Endodermal cell (in vitro differentiated cells): Measurements from ENCODE around the gene INPP5E. TPM values are rescaled to one million over a fixed set of nuclear protein-coding genes. Genes with fewer than 3 reads are reported as not detected.

Source experiments
- DNase-seq: peaks from one replicate; pipeline ENCODE4 v3.0.0-alpha.2; 2017
- H3K27ac ChIP-seq: 2 replicates; pipeline ENCODE4 v1.5.1; 2013; ENCODE audit warnings: mild to moderate bottlenecking, low read depth, low read length, moderate library complexity
- H3K27me3 ChIP-seq: 2 replicates; pipeline ENCODE4 v1.6.1; 2013; ENCODE audit warnings: mild to moderate bottlenecking, low read length, moderate library complexity; ENCODE audit not compliant: insufficient read depth, control insufficient read depth, poor library complexity, severe bottlenecking
- H3K36me3 ChIP-seq: 2 replicates; pipeline ENCODE4 v1.7.0; 2013; ENCODE audit warnings: mild to moderate bottlenecking, low read length, moderate library complexity; ENCODE audit not compliant: control insufficient read depth, insufficient read depth
- H3K4me1 ChIP-seq: one replicate; pipeline ENCODE4 v1.7.0; 2013; ENCODE audit warnings: low read length; ENCODE audit not compliant: control insufficient read depth, insufficient read depth
- H3K4me3 ChIP-seq: 2 replicates; pipeline ENCODE4 v1.5.1; 2013; ENCODE audit warnings: mild to moderate bottlenecking, low read length, moderate library complexity
- H3K9ac ChIP-seq: 2 replicates; pipeline ENCODE4 v1.6.1; 2013; ENCODE audit warnings: mild to moderate bottlenecking, low read length, moderate library complexity; ENCODE audit not compliant: poor library complexity, severe bottlenecking; ENCODE audit errors: extremely low read depth
- H3K9me3 ChIP-seq: 2 replicates; pipeline ENCODE4 v1.6.1; 2013; ENCODE audit warnings: mild to moderate bottlenecking, low read length, moderate library complexity; ENCODE audit not compliant: control insufficient read depth
- H3K27ac Mint-ChIP-seq: 2 replicates; pipeline ENCODE4 v1.8.0; 2020; ENCODE audit warnings: mixed read lengths
- H3K27me3 Mint-ChIP-seq: 2 replicates; pipeline ENCODE4 v1.8.0; 2021; ENCODE audit warnings: mild to moderate bottlenecking, mixed read lengths; ENCODE audit not compliant: insufficient read depth
- H3K36me3 Mint-ChIP-seq: 2 replicates; pipeline ENCODE4 v1.8.0; 2020; ENCODE audit warnings: low read depth, mixed read lengths
- H3K4me1 Mint-ChIP-seq: 2 replicates; pipeline ENCODE4 v1.8.0; 2020; ENCODE audit warnings: mixed read lengths
- H3K4me3 Mint-ChIP-seq: 2 replicates; pipeline ENCODE4 v1.8.0; 2020; ENCODE audit warnings: mild to moderate bottlenecking, moderate library complexity, mixed read lengths
- H3K9me3 Mint-ChIP-seq: 2 replicates; pipeline ENCODE4 v1.8.0; 2020; ENCODE audit warnings: mild to moderate bottlenecking, mixed read lengths
- CTCF ChIP-seq: fragments of 200-600 bp; sonication (generic); conservative IDR thresholded peaks from 2 replicates; pipeline ENCODE4 v1.5.0; 2021; ENCODE audit warnings: antibody characterized with exemption, mild to moderate bottlenecking
- WGBS, 2 experiments: methylation state at CpG; one replicate each; pipeline versions ENCODE4 v1.1.5 to v1.1.7; 2013; ENCODE audit warnings: missing lambda C conversion rate in 2 of 2, mixed read lengths in 1 of 2; ENCODE audit not compliant: insufficient coverage in 1 of 2, insufficient read length in 1 of 2; 5-methylcytosine and 5-hydroxymethylcytosine counted together
- total RNA-seq, 2 donors: library from RNA; stranded (reverse); fragmentation: NEBNext Ultra II Directional in 1 of 2; extraction: Animal tissue kit (Norgen Biotek cat#: 25700) in 1 of 2; gene quantifications; 2 replicates in 1 of 2; 3 replicates in 1 of 2; pipeline ENCODE4 v1.2.1, GENCODE V29; 2021

The INPP5E gene
- total RNA-seq, 2 donors from 2014 or later: 30.8 to 34.7 TPM

GRCh38 chr9:136402067-136402466 lies 37.6 kb downstream of the INPP5E start:
- Histone ChIP-seq H3K27ac (no peak overlapping the region), H3K36me3 (peaks cover 48% of the 10 kb centered on the region), H3K4me3 (no peak overlapping the region), H3K4me1 (peaks cover 6% of the 10 kb centered on the region), H3K27me3 (no peaks in the 10 kb centered on the region), H3K9ac (no peak overlapping the region), H3K9me3 (no peaks in the 10 kb centered on the region)
- Mint-ChIP-seq H3K9me3 (no peaks in the 10 kb centered on the region), H3K27me3 (no peaks in the 10 kb centered on the region), H3K4me1 (peaks cover 7% of the 10 kb centered on the region), H3K4me3 (no peak overlapping the region), H3K36me3 (peaks cover 38% of the 10 kb centered on the region), H3K27ac (peak overlapping the region; percentile 42)
- DNase-seq: no peak
- WGBS, 2 experiments: 90 to 95% methylated on average over 9 to 13 of the region's 13 CpGs
- TF ChIP-seq CTCF: no peak

GRCh38 chr9:136401173-136401922 lies 38.3 kb downstream of the INPP5E start:
- Histone ChIP-seq H3K36me3 (peaks cover 50% of the 10 kb centered on the region), H3K9me3 (no peaks in the 10 kb centered on the region), H3K27me3 (no peaks in the 10 kb centered on the region), H3K27ac (no peak overlapping the region), H3K9ac (no peak overlapping the region), H3K4me3 (no peak overlapping the region), H3K4me1 (peaks cover 6% of the 10 kb centered on the region)
- Mint-ChIP-seq H3K36me3 (peaks cover 40% of the 10 kb centered on the region), H3K27me3 (no peaks in the 10 kb centered on the region), H3K4me3 (no peak overlapping the region), H3K27ac (peak overlapping the region; percentile 40), H3K4me1 (peaks cover 7% of the 10 kb centered on the region), H3K9me3 (no peaks in the 10 kb centered on the region)
- WGBS, 2 experiments: 95 to 97% methylated on average over 14 to 18 of the region's 18 CpGs
- no peak for TF ChIP-seq CTCF
- no peak for DNase-seq

- Histone ChIP-seq H3K27ac (peak within 1 kb of the TSS; percentile 24), H3K9me3 (no peaks in the 10 kb centered on the region), H3K9ac (peak within 1 kb of the TSS; percentile 84), H3K36me3 (peaks cover 54% of the 10 kb centered on the region), H3K4me3 (peak within 1 kb of the TSS; percentile 91), H3K27me3 (no peaks in the 10 kb centered on the region), H3K4me1 (peaks cover 6% of the 10 kb centered on the region)
- H3K4me3 Mint-ChIP-seq: peak within 1 kb of the TSS; percentile 85
- no peaks in the 10 kb centered on the region for H3K27me3 Mint-ChIP-seq
- 18 to 27% methylated on average over 50 to 71 of the region's 71 CpGs for WGBS, 2 experiments
- no peaks in the 10 kb centered on the region for H3K9me3 Mint-ChIP-seq
- H3K4me1 Mint-ChIP-seq: peaks cover 7% of the 10 kb centered on the region
- peaks cover 40% of the 10 kb centered on the region for H3K36me3 Mint-ChIP-seq
- H3K27ac Mint-ChIP-seq: peak within 1 kb of the TSS; percentile 95
- DNase-seq: peak; percentile 96
- TF ChIP-seq CTCF: peak; percentile 97
Measured at GRCh38 chr9:136400038-136400834, 39.4 kb downstream of the INPP5E start, which contains the start of gene SNAPC4. Gene SNAPC4, minus strand, starts transcription at chr9:136400170. Its CDS starts 1,742 bp downstream, at chr9:136398428.
